ENCODE results near the gene PPARGC1A.

Gene PPARGC1A

GRCh38 chr4:23871426-23871825, 18.4 kb downstream of the PPARGC1A start:
- DNase-seq (ENCODE audit: low read depth): no peak
- TF ChIP-seq, protein P1, sequence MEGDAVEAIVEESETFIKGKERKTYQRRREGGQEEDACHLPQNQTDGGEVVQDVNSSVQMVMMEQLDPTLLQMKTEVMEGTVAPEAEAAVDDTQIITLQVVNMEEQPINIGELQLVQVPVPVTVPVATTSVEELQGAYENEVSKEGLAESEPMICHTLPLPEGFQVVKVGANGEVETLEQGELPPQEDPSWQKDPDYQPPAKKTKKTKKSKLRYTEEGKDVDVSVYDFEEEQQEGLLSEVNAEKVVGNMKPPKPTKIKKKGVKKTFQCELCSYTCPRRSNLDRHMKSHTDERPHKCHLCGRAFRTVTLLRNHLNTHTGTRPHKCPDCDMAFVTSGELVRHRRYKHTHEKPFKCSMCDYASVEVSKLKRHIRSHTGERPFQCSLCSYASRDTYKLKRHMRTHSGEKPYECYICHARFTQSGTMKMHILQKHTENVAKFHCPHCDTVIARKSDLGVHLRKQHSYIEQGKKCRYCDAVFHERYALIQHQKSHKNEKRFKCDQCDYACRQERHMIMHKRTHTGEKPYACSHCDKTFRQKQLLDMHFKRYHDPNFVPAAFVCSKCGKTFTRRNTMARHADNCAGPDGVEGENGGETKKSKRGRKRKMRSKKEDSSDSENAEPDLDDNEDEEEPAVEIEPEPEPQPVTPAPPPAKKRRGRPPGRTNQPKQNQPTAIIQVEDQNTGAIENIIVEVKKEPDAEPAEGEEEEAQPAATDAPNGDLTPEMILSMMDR (IDR thresholded peaks at IDR 0.05; ENCODE audit: insufficient read depth, low read depth, low read length, missing control alignments): no peak

GRCh38 chr4:23866450-23867075, 23.3 kb downstream of the PPARGC1A start:
- TF ChIP-seq, protein P1 (IDR thresholded peaks at IDR 0.05; ENCODE audit: insufficient read depth, low read depth, low read length, missing control alignments): no peak
- DNase-seq (ENCODE audit: low read depth): no peak

More at GRCh38 chr4:23871426-23871825, 18.4 kb downstream of the PPARGC1A start:
- H3K4me3 ChIP-seq (ENCODE audit: low read depth, low read length): no peak overlapping the region

GRCh38 chr4:23861897-23862296, 27.9 kb downstream of the PPARGC1A start:
- DNase-seq (ENCODE audit: low read depth): no peak
- H3K4me3 ChIP-seq (ENCODE audit: low read depth, low read length): no peak overlapping the region
- TF ChIP-seq, protein P1 (IDR thresholded peaks at IDR 0.05; ENCODE audit: insufficient read depth, low read depth, low read length, missing control alignments): no peak

More at GRCh38 chr4:23866450-23867075, 23.3 kb downstream of the PPARGC1A start:
- H3K4me3 ChIP-seq (ENCODE audit: low read depth, low read length): no peak overlapping the region

DNA sequence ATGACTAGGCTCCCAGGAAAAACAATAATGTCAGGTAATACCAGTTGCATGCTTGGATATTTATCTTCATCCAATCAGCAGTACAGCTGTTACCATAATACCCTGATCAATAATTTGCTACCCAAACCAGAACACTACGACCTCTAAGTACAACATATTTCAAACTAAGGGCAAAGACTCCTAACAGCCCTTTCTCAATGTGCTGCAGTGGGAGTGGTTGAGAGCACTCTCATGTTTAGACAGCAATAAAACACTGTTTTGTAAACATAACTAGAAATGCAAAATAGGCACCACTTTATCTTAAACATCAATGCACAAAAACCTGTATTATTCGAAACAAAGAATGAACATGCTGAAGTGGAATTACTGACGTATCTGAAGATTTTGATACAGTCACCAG, 28.9 kb downstream of the PPARGC1A start:
- H3K4me3 ChIP-seq (ENCODE audit: low read depth, low read length): no peak overlapping the region
- DNase-seq (ENCODE audit: low read depth): no peak
- TF ChIP-seq, protein P1 (IDR thresholded peaks at IDR 0.05; ENCODE audit: insufficient read depth, low read depth, low read length, missing control alignments): no peak

DNA sequence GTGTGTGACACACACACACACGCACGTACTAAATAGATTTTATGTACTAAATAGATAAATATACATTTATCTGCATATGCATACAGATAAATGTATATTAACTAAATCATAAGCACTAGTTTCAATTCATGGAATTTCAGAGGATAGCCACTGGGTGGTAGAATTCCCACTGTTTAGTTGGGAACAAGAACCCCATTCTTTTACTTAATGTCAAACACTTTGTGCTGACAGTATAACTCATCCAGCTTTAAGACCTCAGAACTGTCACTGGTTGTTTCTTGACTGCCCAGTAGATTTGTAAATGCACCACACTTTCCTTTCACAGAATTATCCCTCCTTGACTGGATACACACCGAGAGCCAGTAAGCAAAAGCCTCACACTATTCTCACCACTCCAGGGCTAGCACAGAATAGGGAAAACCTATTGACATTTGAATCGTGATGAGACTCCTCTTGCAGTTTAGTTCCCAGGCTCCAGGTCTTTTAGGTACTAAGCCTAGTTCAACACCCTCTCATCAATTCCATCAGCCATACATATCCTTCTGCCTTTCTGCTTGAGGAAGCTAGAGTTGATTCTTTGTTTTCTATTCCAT, 32.4 kb downstream of the PPARGC1A start:
- H3K4me3 ChIP-seq (ENCODE audit: low read depth, low read length): no peak overlapping the region
- TF ChIP-seq, protein P1 (IDR thresholded peaks at IDR 0.05; ENCODE audit: insufficient read depth, low read depth, low read length, missing control alignments): no peak
- DNase-seq (ENCODE audit: low read depth): no peak

GRCh38 chr4:23856630-23857029, 33.2 kb downstream of the PPARGC1A start:
- H3K4me3 ChIP-seq (ENCODE audit: low read depth, low read length): no peak overlapping the region
- DNase-seq (ENCODE audit: low read depth): no peak
- TF ChIP-seq, protein P1 (IDR thresholded peaks at IDR 0.05; ENCODE audit: insufficient read depth, low read depth, low read length, missing control alignments): no peak

Measured in GM12865 (cell line).